Activated T-helper 1 cell treated with anti-CD3 and anti-CD28 coated beads, Interleukin-2, amount 50 U/mL, for 16 hours (primary cell): ENCODE results near the gene FAM193B.

Source experiments
- DNase-seq, 2 donors: peaks; one replicate each; pipeline ENCODE4 v3.0.0-alpha.2; 2020; ENCODE audit warnings: low read depth in 1 of 2, low spot score in 1 of 2

Gene FAM193B

GRCh38 chr5:177471610-177472356, 82.6 kb downstream of the FAM193B start:
- DNase-seq = no peak

- no peak for DNase-seq
These were observed 83.4 kb downstream of the FAM193B start for GRCh38 chr5:177470759-177471536.
